HUDEP-2 (cell line): Measurements from ENCODE around the gene FBXW7.

Source experiments
- DNase-seq, 76 experiments: peaks; one replicate each; lab custom pipeline; 2025; ENCODE audit not compliant: unreplicated experiment in 76 of 76; lab: John Stamatoyannopoulos, UW

FBXW7 gene

DNA sequence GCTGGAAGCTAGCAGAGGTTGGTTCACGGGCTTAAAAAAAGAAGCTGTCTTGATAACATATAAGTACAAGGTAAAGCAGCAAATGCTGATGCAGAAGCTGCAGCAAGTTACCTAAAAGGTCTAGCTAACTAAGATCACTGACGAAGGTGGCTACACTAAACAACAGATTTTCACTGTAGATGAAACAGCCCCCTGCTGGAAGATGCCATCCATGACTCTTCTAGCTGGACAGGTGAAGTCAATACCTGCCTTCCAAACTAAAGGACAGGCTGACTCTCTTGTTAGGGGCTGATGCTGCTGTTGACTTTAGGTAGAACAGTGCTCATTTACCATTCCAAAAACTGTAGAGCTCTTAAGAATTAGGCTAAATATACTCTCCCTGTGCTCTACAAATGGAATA, 99.5 kb downstream of the FBXW7 start:
- no peak for DNase-seq

DNA sequence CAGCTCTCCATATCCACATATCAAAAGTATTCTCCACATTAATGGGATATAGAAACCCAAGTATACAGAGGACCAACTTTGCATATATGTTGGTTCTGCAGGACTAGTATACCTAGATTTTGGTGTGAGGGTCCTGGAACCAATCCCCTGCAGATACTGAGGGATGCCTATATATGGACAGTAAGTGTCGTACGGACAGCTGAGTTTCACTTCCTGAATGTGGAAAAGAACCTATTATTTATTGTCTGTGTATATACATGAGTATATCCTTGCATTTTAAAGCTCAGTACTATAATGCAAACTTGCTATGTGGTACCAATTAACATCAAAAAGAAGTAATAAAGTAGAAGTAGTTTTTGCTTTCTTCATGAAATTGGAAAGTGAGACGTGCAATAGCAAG, 101.9 kb downstream of the FBXW7 start:
- DNase-seq, result no peak

DNA sequence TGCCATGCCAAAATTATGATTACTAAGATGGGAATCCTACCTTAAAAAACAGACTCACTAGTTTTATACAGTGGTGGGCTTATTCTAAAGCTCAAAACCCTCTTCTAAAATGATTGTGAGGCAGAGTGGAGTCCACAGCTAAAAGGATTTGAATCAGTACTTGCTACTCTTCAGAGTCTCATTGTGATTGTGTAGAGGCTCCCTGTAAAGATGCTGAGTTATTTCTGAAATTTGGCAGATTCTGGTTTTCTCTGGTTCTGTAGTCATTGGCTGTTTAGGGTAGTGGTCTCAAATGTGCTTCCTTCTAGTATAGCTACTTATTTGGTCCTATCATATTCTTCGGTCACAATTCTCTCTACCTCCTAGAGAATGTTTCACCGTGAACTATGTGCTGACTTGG, 104.1 kb downstream of the FBXW7 start:
- DNase-seq, result no peak

DNA sequence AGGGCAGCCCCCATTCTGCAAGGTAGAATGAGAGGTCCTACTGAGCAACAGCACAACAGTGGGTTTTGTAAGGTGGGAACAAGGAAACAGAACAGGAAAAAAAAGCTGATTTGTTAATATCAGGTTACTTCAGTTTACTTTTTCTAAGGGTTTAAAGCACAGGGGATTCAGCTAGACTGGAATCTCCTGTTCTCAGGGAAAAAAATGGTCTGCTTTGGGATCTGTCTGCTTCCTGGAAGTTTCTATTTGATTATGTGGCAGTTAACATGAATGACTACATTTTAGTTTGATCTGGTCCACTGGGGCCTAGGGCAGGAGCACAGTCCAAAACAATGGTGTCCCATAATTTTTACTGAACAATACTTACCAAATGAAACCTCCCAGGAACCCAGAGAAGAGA, 104.6 kb downstream of the FBXW7 start:
- DNase-seq, result no peak

DNA sequence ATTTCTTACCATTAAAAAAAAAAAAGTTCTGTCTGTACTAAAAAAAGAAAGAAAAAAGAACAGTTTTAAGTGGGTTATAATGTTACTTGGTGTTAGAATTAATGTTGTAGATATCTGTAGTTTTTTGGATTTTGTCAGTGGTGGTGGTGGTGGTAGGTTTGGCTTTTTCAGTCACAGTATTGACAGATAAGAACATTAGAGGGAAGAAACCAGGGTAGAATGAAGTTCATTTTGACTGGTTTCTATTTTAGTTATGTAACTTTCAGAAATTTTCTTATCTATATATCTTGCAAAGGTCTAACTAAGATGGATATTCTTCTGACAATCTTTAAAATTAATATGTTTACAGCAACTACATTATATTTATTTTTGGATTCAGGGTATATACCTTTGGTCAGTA, 105.4 kb downstream of the FBXW7 start:
- no peak for DNase-seq

DNA sequence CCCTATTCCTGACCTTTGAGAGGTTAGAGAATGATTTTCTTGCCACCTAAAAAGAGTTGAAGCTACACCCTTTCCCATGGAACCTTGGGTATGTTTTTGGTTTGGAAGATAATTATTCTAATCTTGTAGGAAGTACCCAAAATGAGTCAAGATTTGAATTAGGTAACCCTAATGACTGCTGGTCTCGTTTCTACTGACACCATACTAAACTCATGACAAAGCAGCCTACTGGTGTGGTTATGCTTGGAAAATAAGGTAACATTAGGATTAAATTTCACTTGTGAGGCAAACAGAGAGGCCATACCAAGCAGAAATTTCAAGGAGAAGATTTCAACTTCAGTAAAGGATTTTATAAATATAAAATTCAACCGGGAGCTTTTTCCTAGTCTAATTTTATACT, 107.9 kb downstream of the FBXW7 start:
- no peak for DNase-seq

DNA sequence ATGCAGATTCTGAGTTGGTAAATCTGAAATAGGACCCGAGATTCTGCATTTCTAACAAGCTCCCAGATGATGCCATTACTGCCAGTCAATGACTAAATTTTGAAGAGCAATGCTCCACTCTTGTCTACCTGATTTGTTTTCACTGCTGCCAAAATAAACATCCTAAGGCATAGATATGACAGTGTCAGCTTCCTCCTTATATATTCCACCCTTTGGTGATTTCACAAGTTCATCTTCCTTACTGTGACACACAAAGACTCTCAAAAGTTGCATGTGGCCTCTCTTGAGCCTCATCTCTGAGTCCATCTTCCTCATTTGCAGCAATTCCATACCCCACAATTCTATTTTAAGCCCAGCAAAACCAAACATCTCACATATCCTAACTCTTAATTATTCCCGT, 110.9 kb downstream of the FBXW7 start:
- DNase-seq, result no peak

DNA sequence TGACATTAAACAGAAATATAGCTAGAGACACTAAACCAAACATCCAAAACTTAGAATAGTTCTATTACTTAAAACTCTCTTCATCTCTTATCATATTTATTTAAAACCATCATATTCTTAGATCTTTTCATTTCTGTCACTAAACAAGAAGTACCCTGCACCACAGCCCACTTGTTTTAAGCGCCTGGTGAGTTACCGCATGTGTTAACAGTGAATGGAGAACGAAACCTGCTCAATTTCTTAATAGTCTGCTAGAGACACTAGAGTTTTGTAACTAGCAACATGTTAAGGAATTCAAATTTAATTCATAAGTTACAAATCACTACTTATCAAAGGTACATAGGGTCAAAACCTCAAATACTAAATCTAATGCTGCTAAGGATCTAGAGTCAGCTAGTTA, 111.5 kb downstream of the FBXW7 start:
- no peak for DNase-seq

DNA sequence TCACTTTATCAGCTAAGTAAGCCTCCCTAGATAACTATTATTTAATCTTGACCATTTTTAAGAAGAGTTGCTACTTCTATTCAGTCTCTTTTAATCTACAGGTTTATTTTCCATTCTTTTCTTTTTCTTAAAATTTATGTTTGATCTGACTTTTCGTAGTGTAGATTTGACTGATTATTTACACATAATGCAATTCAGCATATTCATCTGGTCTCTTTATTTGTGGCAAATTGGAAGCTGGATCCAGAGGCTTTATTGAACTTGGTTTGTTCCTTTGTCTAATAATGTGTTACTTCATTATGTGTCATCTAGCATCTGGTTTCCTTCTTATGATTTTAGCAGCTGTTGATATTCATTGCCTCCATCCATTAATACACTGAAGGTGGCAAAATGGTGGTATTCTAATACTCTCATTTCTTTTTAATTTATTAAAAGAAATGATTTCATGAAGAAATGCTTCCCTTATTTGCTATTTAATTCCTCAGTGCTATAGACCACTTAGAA, 113.0 kb downstream of the FBXW7 start:
- DNase-seq, result no peak

DNA sequence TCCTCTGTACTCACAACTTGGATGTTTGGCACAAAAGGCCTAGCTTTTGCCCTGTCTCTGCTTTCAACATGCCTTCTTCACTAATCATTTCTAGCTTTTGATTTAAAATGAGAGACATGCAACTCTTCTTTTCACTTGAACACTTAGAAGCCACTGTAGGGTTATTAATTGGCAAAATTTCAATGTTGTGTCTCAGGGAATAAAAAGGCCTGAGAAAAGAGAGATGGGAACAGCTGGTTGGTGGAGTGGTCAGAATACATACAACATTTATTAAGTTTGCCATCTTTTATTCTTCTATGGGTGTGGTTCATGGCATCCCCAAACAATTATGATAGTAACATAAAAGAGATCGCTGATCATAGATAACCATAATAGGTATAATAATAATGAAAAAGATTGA, 114.3 kb downstream of the FBXW7 start:
- no peak for DNase-seq

DNA sequence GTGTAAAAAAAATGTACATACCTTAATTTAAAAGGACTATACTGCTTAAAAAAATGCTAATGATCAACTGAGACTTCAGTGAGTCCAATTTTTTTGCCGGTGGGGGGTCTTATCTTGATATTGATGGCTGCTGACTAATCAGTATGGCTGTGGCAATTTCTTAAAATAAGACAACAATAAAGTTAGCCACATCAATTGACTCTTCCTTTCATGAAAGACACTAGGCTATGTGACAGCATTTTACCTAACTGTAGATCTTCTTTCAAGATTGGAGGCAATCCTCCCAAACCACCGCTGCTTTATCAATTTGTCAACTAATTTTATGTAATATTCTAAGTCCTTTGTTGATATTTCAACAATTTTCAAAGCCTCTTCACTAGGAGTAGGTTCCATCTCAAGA, 116.1 kb downstream of the FBXW7 start:
- DNase-seq, result no peak

DNA sequence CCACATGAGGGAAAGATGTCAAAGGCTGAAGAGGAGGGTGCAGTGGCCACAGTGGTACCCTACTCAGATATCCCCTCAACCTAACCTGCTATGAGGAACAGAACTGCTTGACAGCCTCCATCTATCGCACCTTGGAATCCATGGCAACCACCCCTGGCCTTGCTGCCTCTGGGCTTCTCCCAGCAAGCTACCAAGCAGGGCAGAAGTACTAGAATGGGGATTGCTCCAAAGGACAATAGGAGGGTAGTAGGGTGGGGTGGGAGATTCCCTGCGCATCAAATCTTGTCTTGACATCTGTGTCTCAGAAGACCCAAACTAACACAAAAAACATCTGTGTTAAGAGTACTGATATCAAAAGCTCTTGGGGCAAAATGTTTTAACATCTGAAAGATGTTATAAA, 118.2 kb downstream of the FBXW7 start:
- DNase-seq, result no peak

DNA sequence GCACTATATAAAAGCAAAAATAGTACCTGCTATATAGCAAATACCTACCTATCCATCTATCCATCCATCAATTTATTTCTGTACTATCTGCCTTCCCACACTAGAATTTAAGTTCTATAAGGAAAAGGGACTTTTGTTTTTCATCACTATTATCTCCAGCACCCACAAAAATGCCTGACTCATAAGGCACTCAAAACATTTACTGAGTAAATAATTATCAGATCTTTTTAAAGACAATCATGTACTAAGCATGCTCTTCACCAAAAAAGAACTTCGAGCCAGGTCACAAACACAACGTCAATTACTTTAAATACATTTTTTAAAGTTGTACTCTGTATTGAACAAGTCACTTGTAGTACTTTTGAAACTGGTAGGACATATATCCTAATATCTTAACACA, 119.9 kb downstream of the FBXW7 start:
- no peak for DNase-seq

DNA sequence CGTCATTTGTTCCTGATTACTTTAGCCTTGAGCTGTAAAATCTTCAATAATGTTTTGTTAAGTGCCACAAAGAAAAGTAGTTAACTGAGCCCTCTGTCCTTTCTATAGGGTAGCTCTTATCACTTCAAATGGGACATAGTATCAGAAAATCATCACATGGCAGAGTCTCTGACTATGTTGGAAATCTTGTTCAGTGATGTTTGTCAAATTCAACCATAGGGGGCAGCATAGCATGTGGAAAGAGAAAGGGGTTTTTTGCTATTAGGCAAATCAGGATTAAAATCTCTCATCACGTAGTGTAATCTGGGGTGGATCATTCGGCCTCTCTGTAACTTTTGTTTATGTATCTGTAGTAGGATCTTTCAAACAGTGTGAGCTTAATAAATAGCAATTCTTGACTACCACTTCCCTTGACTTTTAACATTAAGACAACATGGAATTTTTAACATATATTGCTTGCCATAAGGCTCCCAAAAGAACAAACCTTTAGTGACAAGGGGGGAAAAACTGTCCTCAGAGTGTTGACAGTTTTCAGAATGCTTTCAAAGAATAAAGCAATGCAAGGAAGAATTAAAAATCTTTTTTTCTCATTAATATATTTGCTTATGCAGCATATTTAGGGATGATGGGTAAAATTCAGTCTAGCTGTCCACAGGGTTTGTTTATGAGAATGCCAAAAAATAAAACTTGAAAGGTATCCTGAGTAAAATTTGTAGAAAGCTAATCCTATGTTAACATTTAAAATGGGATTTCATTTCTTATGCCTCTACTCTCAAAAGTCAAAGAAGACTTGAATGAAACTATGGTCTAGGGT, 127.2 kb downstream of the FBXW7 start:
- peak in 20 of 76 experiments; percentile 0 to 41 (median 14) for DNase-seq

DNA sequence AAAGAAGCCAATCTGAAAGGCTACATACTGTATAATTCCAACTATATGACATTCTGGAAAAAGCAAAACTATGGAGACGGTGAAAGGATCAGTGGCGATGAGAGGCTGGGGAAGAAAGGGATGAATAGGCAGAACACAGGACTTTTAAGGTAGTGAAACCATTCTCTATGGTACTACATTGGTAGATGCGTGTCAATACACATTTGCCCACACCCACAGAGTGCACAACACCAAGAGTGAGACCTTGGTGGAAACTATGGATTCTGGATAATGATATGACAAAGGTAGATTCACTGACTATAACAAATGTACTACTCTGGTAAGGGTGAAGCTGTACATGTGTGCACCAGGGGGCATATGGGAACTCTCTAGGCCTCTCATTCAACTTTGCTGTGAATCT, 134.5 kb downstream of the FBXW7 start:
- DNase-seq, result no peak

DNA sequence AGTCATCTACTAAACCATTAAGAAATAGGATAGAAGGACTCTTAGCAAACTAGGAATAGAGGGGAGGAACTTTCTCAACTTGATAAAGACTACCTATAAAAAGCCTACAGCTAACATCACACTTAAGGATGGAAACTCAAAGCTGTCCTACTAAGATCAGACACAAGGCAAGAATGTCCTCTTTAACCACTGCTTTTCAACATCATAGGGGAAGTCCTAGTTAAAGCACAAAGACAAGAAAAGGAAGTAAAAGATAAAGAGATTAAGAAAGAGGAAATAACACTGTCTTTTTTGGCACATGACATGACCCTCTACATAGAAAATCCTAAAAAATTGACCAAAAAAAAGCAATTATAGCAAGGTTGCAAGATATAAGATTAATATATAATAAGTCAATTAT, 136.6 kb downstream of the FBXW7 start:
- DNase-seq, result peak in 4 of 76 experiments; percentile 4 to 30 (median 20)

DNA sequence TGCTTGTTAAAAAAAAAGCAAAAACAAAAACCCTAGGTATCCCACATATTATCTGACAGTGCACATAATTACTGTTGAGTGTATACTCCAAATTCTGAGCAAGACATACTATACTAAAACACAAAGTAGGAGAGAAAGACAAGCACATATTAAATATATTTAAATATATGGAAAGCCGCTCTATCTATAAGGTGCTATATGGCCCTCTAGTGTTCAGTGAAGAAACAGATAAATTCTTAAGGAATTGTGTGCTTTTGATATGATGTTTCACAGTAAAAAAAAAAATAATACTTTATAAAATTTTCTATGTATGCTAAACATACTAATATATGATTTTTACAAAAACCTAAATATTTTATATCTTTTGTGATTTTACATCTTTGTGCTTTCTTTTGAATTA, 137.8 kb downstream of the FBXW7 start:
- peak in 1 of 76 experiments; percentile 4 for DNase-seq

DNA sequence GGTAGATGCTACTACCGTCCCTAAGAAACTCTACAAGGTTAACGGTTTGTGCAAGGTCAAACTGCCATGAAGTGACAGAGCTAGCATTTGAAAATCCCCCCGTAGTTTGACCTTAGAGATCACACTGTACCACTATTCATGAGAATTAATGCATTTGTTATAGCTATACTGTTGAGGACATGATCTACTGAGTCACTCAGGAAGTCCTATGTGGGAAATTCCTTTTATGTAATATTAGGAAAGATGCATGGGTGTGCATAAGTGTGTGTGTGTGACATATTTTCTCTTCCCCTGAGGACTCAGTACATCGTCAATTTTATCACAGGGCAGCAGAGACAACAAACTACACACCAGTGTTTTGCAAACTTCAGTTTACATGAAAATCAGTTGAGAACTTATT, 141.1 kb downstream of the FBXW7 start:
- no peak for DNase-seq

DNA sequence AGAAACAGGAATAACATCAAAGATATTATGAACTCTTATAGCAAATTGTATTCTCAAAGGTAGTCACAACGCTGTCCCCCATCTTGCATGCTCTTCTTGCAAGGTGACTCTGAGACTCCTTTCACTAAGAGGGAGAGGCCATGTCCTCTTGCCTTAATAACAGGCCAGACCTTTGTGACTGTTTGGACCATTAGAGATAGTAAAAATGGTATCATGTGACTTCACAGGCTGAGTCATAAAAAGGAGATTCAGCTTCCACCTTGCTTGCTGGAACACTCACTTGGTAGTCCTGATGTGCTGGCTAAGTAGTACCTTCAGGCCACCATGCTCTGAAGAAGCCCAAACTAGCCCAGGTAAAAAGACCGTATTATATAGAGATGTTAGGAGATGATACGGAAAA, 143.8 kb downstream of the FBXW7 start:
- DNase-seq, result peak in 1 of 76 experiments; percentile 4

DNA sequence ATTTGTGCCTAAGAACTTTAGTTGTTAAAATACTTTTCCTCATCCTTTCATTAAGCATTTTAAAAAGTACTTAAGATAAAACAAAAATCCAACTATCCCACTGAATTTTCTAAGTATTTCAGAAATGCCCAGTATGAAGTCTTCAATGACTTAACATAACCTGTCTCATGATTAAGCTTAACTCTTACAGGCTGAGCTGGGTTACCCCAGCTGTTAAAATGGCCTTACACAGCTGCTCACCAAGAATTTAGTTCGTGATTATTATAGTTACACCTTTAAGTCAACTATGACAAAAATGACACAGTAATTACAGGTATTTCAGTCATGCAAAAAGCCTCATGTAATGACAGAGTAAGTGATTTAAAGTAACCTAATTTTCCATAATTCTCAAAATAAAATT, 145.7 kb downstream of the FBXW7 start:
- no peak for DNase-seq

DNA sequence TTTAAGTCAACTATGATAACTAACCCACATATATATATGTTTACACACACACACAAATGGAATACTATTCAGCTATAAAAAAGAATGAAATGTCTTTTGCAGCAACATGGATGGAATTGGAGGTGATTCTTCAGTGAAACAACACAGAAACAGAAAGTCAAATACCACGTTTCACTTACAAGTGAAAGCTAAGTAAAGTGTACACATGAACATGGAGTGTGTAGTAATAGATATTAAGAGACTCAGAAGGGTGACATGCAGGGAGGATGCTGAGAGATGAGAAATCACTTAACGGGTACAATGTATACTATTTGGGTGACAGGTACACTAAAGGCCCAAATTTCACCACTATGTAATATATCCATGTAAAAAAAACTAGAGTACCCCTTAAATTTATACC, 146.5 kb downstream of the FBXW7 start:
- no peak for DNase-seq

DNA sequence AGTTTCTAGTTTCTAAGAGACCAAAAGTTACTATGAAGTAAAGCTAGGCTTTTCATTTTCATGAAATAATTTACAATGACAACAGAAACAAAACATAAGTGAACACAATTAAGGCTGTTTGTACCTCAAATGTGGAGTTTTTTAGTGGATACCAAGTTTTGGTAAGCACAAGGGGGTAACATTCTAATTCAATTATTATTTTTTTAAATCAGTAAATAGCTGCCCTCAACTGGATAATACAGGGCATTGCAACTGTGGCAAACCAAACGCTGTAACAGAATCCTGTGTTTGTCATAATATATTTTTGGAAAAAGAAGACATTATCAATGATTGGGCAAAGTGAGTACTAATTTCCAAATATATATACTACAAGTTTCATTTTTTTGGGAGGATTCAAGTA, 150.3 kb downstream of the FBXW7 start:
- DNase-seq, result peak in 1 of 76 experiments; percentile 3
